HG02588 (cell line): ENCODE measurements around the gene TGFBR3.

Source experiments
- ATAC-seq: cut with Tn5 transposase; IDR thresholded peaks from one replicate; pipeline ENCODE4 v1.9.1; 2021; ENCODE audit warnings: mild to moderate bottlenecking, moderate library complexity; ENCODE audit not compliant: unreplicated experiment

Gene TGFBR3

GRCh38 chr1:91699339-91699974 is 186.5 kb downstream of the TGFBR3 start:
- no peak for ATAC-seq

GRCh38 chr1:91697861-91698260 is 188.1 kb downstream of the TGFBR3 start:
- no peak for ATAC-seq

GRCh38 chr1:91697416-91697815 is 188.5 kb downstream of the TGFBR3 start:
- ATAC-seq: peak; percentile 82

GRCh38 chr1:91696321-91696720 is 189.6 kb downstream of the TGFBR3 start:
- no peak for ATAC-seq

- ATAC-seq: no peak
These were observed 192.4 kb downstream of the TGFBR3 start for GRCh38 chr1:91693557-91693956.

GRCh38 chr1:91691525-91691924 is 194.4 kb downstream of the TGFBR3 start:
- no peak for ATAC-seq

- ATAC-seq: no peak
These were observed 196.1 kb downstream of the TGFBR3 start for GRCh38 chr1:91689641-91690481.

GRCh38 chr1:91687452-91687851 is 198.5 kb downstream of the TGFBR3 start:
- ATAC-seq: no peak

- ATAC-seq: no peak
These were observed 200.0 kb downstream of the TGFBR3 start for GRCh38 chr1:91685994-91686393.

- no peak for ATAC-seq
These were observed 201.3 kb downstream of the TGFBR3 start for GRCh38 chr1:91684481-91685196.

- ATAC-seq: no peak
These were observed 202.4 kb downstream of the TGFBR3 start for GRCh38 chr1:91683598-91683951.

- ATAC-seq: peak; percentile 54
These were observed 202.9 kb downstream of the TGFBR3 start for GRCh38 chr1:91682882-91683597.

GRCh38 chr1:91680556-91681155 is 205.3 kb downstream of the TGFBR3 start:
- no peak for ATAC-seq

- no peak for ATAC-seq
These were observed 206.5 kb downstream of the TGFBR3 start for GRCh38 chr1:91679446-91679845.

- ATAC-seq: no peak
These were observed 209.9 kb downstream of the TGFBR3 start for GRCh38 chr1:91676030-91676429.

GRCh38 chr1:91674107-91674506 is 211.8 kb downstream of the TGFBR3 start:
- no peak for ATAC-seq

- ATAC-seq: no peak
These were observed 212.3 kb downstream of the TGFBR3 start for GRCh38 chr1:91673613-91674012.

GRCh38 chr1:91672601-91673161 is 213.3 kb downstream of the TGFBR3 start:
- no peak for ATAC-seq

GRCh38 chr1:91670781-91671180 is 215.2 kb downstream of the TGFBR3 start:
- ATAC-seq: no peak

GRCh38 chr1:91669584-91670350 is 216.2 kb downstream of the TGFBR3 start:
- no peak for ATAC-seq
